GM12878 (cell line): Measurements from ENCODE around the gene EFHC1. TPM values are rescaled to one million over a fixed set of nuclear protein-coding genes. Genes with fewer than 3 reads are reported as not detected.

Experiments used
- ATAC-seq: fragments of 200-7000 bp; cut with Tn5 transposase; 3 replicates; pipeline ENCODE4 v1.9.1; 2020; ENCODE audit warnings: mild to moderate bottlenecking, moderate library complexity
- BruUV-seq: library from RNA; stranded (reverse); fragments of 400-500 nt; replicated peaks from 2 replicates; lab custom pipeline; 2021; lab: Mats Ljungman, UMichigan
- CTCF ChIA-PET: fragments of 300-600 bp; sonication (Branson Sonifier 250); formaldehyde crosslinking; extraction: SDS; loops from one replicate; lab custom pipeline; 2021; ENCODE audit warnings: inconsistent platforms; lab: Yijun Ruan, JAX
- POLR2A ChIA-PET: fragments of 350-600 bp; formaldehyde crosslinking; extraction: SDS; loops from one replicate; lab custom pipeline; 2021; ENCODE audit warnings: inconsistent platforms; lab: Charles Lee
- RAD21 ChIA-PET: fragments of 300-600 bp; sonication (Branson Sonifier 250); formaldehyde crosslinking; loops from one replicate; lab custom pipeline; 2023; ENCODE audit warnings: antibody characterized with exemption; ENCODE audit not compliant: unreplicated experiment; lab: Charles Lee
- SMC1A ChIA-PET: fragments of 300-600 bp; sonication (Branson Sonifier 250); formaldehyde crosslinking; loops from one replicate; lab custom pipeline; 2023; ENCODE audit not compliant: unreplicated experiment, uncharacterized antibody; lab: Charles Lee
- DNase-seq: peaks from one replicate; pipeline ENCODE4 v3.0.0-alpha.2; 2011; ENCODE audit warnings: low read depth, low spot score
- FAIRE-seq: peaks from 3 replicates; lab custom pipeline; 2011; peaks lifted over from hg19 to GRCh38; lab: Jason Lieb, UNC
- H2AFZ ChIP-seq: 2 replicates; pipeline ENCODE4 v1.6.0; 2011; ENCODE audit warnings: low read depth, low read length, control low read depth; ENCODE audit not compliant: control insufficient read depth
- H3K27ac ChIP-seq: 2 replicates; pipeline ENCODE4 v1.5.1; 2011; ENCODE audit warnings: control low read depth; ENCODE audit not compliant: control insufficient read depth, insufficient read depth
- H3K27me3 ChIP-seq, 2 experiments: replicated peaks in 1 of 2; 2 replicates each; pipeline versions ENCODE4 v1.6.0 to v1.6.1; 2011; ENCODE audit warnings: low read length in 1 of 2; ENCODE audit not compliant: control insufficient read depth in 2 of 2, insufficient read depth in 2 of 2
- H3K36me3 ChIP-seq, 2 experiments: 2 replicates each; pipeline ENCODE4 v1.5.1; 2011; ENCODE audit warnings: low read length in 1 of 2; ENCODE audit not compliant: control insufficient read depth in 2 of 2, insufficient read depth in 2 of 2
- H3K4me1 ChIP-seq: 2 replicates; pipeline ENCODE4 v1.6.1; 2011; ENCODE audit warnings: mild to moderate bottlenecking, low read length, moderate library complexity, mixed read lengths; ENCODE audit not compliant: control insufficient read depth, insufficient read depth
- H3K4me2 ChIP-seq: 2 replicates; pipeline ENCODE4 v1.6.0; 2011; ENCODE audit warnings: control low read depth; ENCODE audit not compliant: control insufficient read depth, insufficient read depth
- H3K4me3 ChIP-seq: fragments of 200-600 bp; sonication (generic); 2 replicates; pipeline ENCODE4 v1.5.1; 2016
- H3K79me2 ChIP-seq: 2 replicates; pipeline ENCODE4 v1.6.0; 2011; ENCODE audit warnings: low read length; ENCODE audit not compliant: control insufficient read depth, insufficient read depth
- H3K9ac ChIP-seq: 2 replicates; pipeline ENCODE4 v1.8.0; 2011; ENCODE audit warnings: low read length, control low read depth, mixed read lengths; ENCODE audit not compliant: control insufficient read depth, insufficient read depth
- H3K9me3 ChIP-seq: replicated peaks from 3 replicates; pipeline ENCODE4 v1.5.1; 2011; ENCODE audit warnings: mild to moderate bottlenecking, low read length; ENCODE audit not compliant: control insufficient read depth, insufficient read depth
- H4K20me1 ChIP-seq: 2 replicates; pipeline ENCODE4 v1.6.0; 2011; ENCODE audit not compliant: control insufficient read depth, insufficient read depth
- HSF1 ChIP-seq: fragments of 150-350 bp; IDR thresholded peaks from 2 replicates; pipeline ENCODE4 v1.6.1; 2014; ENCODE audit warnings: mild to moderate bottlenecking, low read depth, low read length
- IRF3 ChIP-seq: fragments of 450-650 bp; IDR thresholded peaks from 2 replicates; pipeline ENCODE4 v1.6.1; 2014; ENCODE audit warnings: mild to moderate bottlenecking
- KAT2A ChIP-seq: conservative IDR thresholded peaks from 2 replicates; pipeline ENCODE4 v1.6.1; 2011; ENCODE audit warnings: low read depth, low read length; ENCODE audit not compliant: control insufficient read depth
- POU2F2 ChIP-seq: IDR thresholded peaks from 3 replicates; pipeline ENCODE4 v1.6.1; 2011; ENCODE audit warnings: low read depth, mild to moderate bottlenecking, low read length, borderline replicate concordance
- RAD51 ChIP-seq: fragments of 450-650 bp; IDR thresholded peaks from 2 replicates; pipeline ENCODE4 v1.6.1; 2016; ENCODE audit warnings: moderate library complexity, mild to moderate bottlenecking, inconsistent platforms
- RFX5 ChIP-seq: IDR thresholded peaks from 2 replicates; pipeline ENCODE4 v1.6.1; 2011; ENCODE audit warnings: low read depth, low read length, improper control_type of control experiment
- SMARCA5 ChIP-seq: fragments of 450-650 bp; IDR thresholded peaks from 2 replicates; pipeline ENCODE4 v1.6.1; 2017; ENCODE audit warnings: mild to moderate bottlenecking
- TAF1 ChIP-seq: IDR thresholded peaks from 2 replicates; pipeline ENCODE4 v1.6.1; 2011; ENCODE audit warnings: mild to moderate bottlenecking, low read depth, low read length, borderline replicate concordance
- WRNIP1 ChIP-seq: IDR thresholded peaks from 2 replicates; pipeline ENCODE4 v1.6.1; 2011; ENCODE audit warnings: low read depth, low read length, improper control_type of control experiment, borderline replicate concordance
- ZNF207 ChIP-seq: fragments of 450-650 bp; IDR thresholded peaks from 2 replicates; pipeline ENCODE4 v1.6.1; 2014; ENCODE audit warnings: antibody characterized with exemption, mild to moderate bottlenecking, borderline replicate concordance
- ZNF622 ChIP-seq: fragments of 450-650 bp; IDR thresholded peaks from 2 replicates; pipeline ENCODE4 v1.6.1; 2017; ENCODE audit warnings: mild to moderate bottlenecking, inconsistent platforms
- WGBS: methylation state at CpG from one replicate; pipeline ENCODE4 v1.1.6; 2016; ENCODE audit warnings: low lambda C conversion rate; ENCODE audit not compliant: insufficient replicate concordance, insufficient coverage; ENCODE audit errors: missing lambda C conversion rate; 5-methylcytosine and 5-hydroxymethylcytosine counted together
- in situ Hi-C: fragments of 300-500 bp; cut with MboI; formaldehyde crosslinking; loops from 9 replicates; pipeline ENCODE4 v1.14.3; 2018; ENCODE audit warnings: mixed read lengths
- intact Hi-C: fragments of 100-400 bp; cut with micrococcal nuclease; formaldehyde crosslinking; loops from one replicate; pipeline ENCODE4 v1.14.2; 2022; ENCODE audit not compliant: unreplicated experiment
- polyA plus RNA-seq, 11 experiments: library from polyadenylated mRNA; depleted of rRNA in 4 of 11; unstranded in 6 of 11; stranded (reverse) in 5 of 11; fragments of >200 nt; fragmentation: Nextera tagmentation in 4 of 11; fragmentation: Illumina TruSeq in 1 of 11; extraction: Ambion mirVana in 4 of 11; extraction: Trizol in 1 of 11; gene quantifications; 1 replicate in 1 of 11; 2 replicates in 10 of 11; pipeline versions ENCODE4 v1.2.1 to v1.2.3, GENCODE V29; 2011 to 2016; ENCODE audit warnings: inconsistent platforms in 2 of 11, missing spikeins in 2 of 11, low read depth in 1 of 11
- total RNA-seq, 4 experiments: library from RNA; depleted of rRNA in 3 of 4; stranded (reverse); fragments of >200 nt in 3 of 4; fragmentation: Illumina TruSeq in 1 of 4; extraction: Trizol in 1 of 4; gene quantifications; 2 replicates each; pipeline versions ENCODE4 v1.2.1 to v1.2.3, GENCODE V29; 2013 to 2021

EFHC1 gene
- total and polyA plus RNA-seq, 10 of the 15 experiments (the other 5 are each of a cell fraction or from before 2014, with no cell fraction given), result 5.5 to 14.5 (median 8.8) TPM

DNA sequence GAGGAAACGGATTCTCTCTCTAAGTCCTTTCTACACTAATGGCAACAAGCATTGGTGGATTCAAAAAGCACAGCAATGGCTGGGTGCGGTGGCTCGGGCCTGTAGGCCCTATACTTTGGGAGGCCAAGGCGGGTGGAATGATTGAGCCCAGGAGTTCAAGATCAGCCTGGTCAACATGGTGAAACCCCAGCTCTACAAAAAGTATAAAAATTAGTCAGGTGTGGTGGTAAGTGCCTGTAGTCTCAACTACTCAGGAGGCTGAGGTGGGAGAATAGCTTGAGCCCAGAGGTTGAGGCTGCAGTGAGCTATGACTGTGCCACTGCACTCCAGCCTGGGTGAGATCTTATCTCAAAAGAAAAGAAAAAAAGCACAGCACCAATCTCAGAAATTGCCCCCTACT is 38.9 kb upstream of the EFHC1 start:
- no peak overlapping the region for H3K27ac ChIP-seq
- SMC1A ChIA-PET, result interaction anchor here (0.6 to 2.8 kb wide), 6 partner anchors 9 to 83 kb away, joined by 3 to 18 read pairs (median 4); no protein-coding TSS in a partner anchor
- H3K4me3 ChIP-seq, result no peak overlapping the region
- no TSS peak for BruUV-seq
- H3K79me2 ChIP-seq, result peaks cover 5% of the 10 kb centered on the region; the same call in 1 of the 2 replicates
- no peak overlapping the region for H3K9ac ChIP-seq
- no peak for FAIRE-seq
- 33% methylated on average over 4 of the region's 4 CpGs for WGBS
- peaks cover 0 to 8% of the 10 kb centered on the region in 2 experiments; a peak in 2 of 4 replicates for H3K36me3 ChIP-seq
- H4K20me1 ChIP-seq, result no peaks in the 10 kb centered on the region
- CTCF ChIA-PET, result interaction anchor here (0.7 to 1.6 kb wide), 3 partner anchors 17 to 96 kb away, joined by 3 to 5 read pairs (median 4); no protein-coding TSS in a partner anchor
- RAD21 ChIA-PET, result interaction anchor here (1.5 to 1.8 kb wide), 2 partner anchors 9 to 88 kb away, joined by 4 to 7 read pairs; no protein-coding TSS in a partner anchor
- intact Hi-C loops (no loop called here), in situ Hi-C loops (no loop called here)
- ATAC-seq, result no peak
- peaks cover 2% of the 10 kb centered on the region; the same call in 2 of the 3 replicates for H3K9me3 ChIP-seq
- DNase-seq, result no peak
- H3K4me2 ChIP-seq, result no peak overlapping the region
- H3K27me3 ChIP-seq, result no peaks in the 10 kb centered on the region
- TF ChIP-seq RAD51 (no peak), RFX5 (no peak), KAT2A (no peak), HSF1 (no peak), TAF1 (no peak), ZNF207 (no peak), IRF3 (no peak), POU2F2 (no peak), WRNIP1 (no peak), SMARCA5 (no peak), ZNF622 (no peak)
- H2AFZ ChIP-seq, result no peak overlapping the region
- POLR2A ChIA-PET, result interaction anchor here (1.3 to 1.4 kb wide), 2 partner anchors 9 to 19 kb away, joined by 3 to 4 read pairs; partner anchors contain the start of gene PAQR8
- peaks cover 26% of the 10 kb centered on the region for H3K4me1 ChIP-seq
